Measurements from ENCODE around the gene MYO10. TPM values are rescaled to one million over a fixed set of nuclear protein-coding genes. Genes with fewer than 3 reads are reported as not detected.

MYO10 gene
- total RNA-seq, 1 experiment from 2014 or later, result 202 TPM

- Histone ChIP-seq H3K4me1 (ENCODE audit: insufficient read depth, low read length, poor library complexity, severe bottlenecking) (peaks cover 31% of the 10 kb centered on the region), H3K36me3 (ENCODE audit: insufficient read depth, low read length, poor library complexity, severe bottlenecking) (peaks cover 52% of the 10 kb centered on the region), H3K4me3 (ENCODE audit: low read depth, low read length, poor library complexity, severe bottlenecking) (no peak overlapping the region), H3K27me3 (replicated peaks; ENCODE audit: insufficient read depth, low read depth, low read length, poor library complexity) (no peaks in the 10 kb centered on the region), H3K9me3 (ENCODE audit: low read depth, low read length, poor library complexity, severe bottlenecking) (no peaks in the 10 kb centered on the region), H3K27ac (ENCODE audit: low read depth, low read length, poor library complexity, severe bottlenecking) (peak overlapping the region; percentile 82)
- TF ChIP-seq CTCF (conservative IDR thresholded peaks at IDR 0.05; ENCODE audit: low read depth, low read length) (no peak), EZH2 (IDR thresholded peaks at IDR 0.05; ENCODE audit: borderline replicate concordance, low read depth, low read length, poor library complexity, severe bottlenecking) (no peak)
- no peak for DNase-seq (ENCODE audit: low spot score)
- ChIA-PET POLR2A (ENCODE audit: low non-redundant PET) (no interaction called here), CTCF (no interaction called here)
- TSS peak; percentile 2 for BruUV-seq (replicated peaks)
- intact Hi-C loops (cut with micrococcal nuclease; ENCODE audit: unreplicated experiment), result no loop called here
Observed at GRCh38 chr5:16735101-16736060, 200.7 kb downstream of the MYO10 start.

GRCh38 chr5:16733331-16734006 is 202.6 kb downstream of the MYO10 start:
- ChIA-PET POLR2A (ENCODE audit: low non-redundant PET) (interaction anchor here (0.6 kb wide), 2 partner anchors 458 to 1973 kb away, joined by 4 read pairs; no protein-coding TSS in a partner anchor), CTCF (no interaction called here)
- no TSS peak for BruUV-seq (replicated peaks)
- DNase-seq (ENCODE audit: low spot score), result no peak
- Histone ChIP-seq H3K4me1 (ENCODE audit: insufficient read depth, low read length, poor library complexity, severe bottlenecking) (peaks cover 31% of the 10 kb centered on the region), H3K4me3 (ENCODE audit: low read depth, low read length, poor library complexity, severe bottlenecking) (no peak overlapping the region), H3K27me3 (replicated peaks; ENCODE audit: insufficient read depth, low read depth, low read length, poor library complexity) (no peaks in the 10 kb centered on the region), H3K36me3 (ENCODE audit: insufficient read depth, low read length, poor library complexity, severe bottlenecking) (peaks cover 45% of the 10 kb centered on the region), H3K27ac (ENCODE audit: low read depth, low read length, poor library complexity, severe bottlenecking) (no peak overlapping the region), H3K9me3 (ENCODE audit: low read depth, low read length, poor library complexity, severe bottlenecking) (no peaks in the 10 kb centered on the region)
- TF ChIP-seq CTCF (conservative IDR thresholded peaks at IDR 0.05; ENCODE audit: low read depth, low read length) (no peak), EZH2 (IDR thresholded peaks at IDR 0.05; ENCODE audit: borderline replicate concordance, low read depth, low read length, poor library complexity, severe bottlenecking) (no peak)
- intact Hi-C loops (cut with micrococcal nuclease; ENCODE audit: unreplicated experiment), result no loop called here

- TF ChIP-seq CTCF (conservative IDR thresholded peaks at IDR 0.05; ENCODE audit: low read depth, low read length) (no peak), EZH2 (IDR thresholded peaks at IDR 0.05; ENCODE audit: borderline replicate concordance, low read depth, low read length, poor library complexity, severe bottlenecking) (no peak)
- no peaks in the 10 kb centered on the region for H3K27me3 ChIP-seq (replicated peaks; ENCODE audit: insufficient read depth, low read depth, low read length, poor library complexity)
- POLR2A ChIA-PET (ENCODE audit: low non-redundant PET), result no interaction called here
- intact Hi-C loops (cut with micrococcal nuclease; ENCODE audit: unreplicated experiment), result no loop called here
- no peak overlapping the region for H3K4me3 ChIP-seq (ENCODE audit: low read depth, low read length, poor library complexity, severe bottlenecking)
- BruUV-seq (replicated peaks), result no TSS peak
- H3K36me3 ChIP-seq (ENCODE audit: insufficient read depth, low read length, poor library complexity, severe bottlenecking), result peaks cover 45% of the 10 kb centered on the region
- DNase-seq (ENCODE audit: low spot score), result no peak
- H3K27ac ChIP-seq (ENCODE audit: low read depth, low read length, poor library complexity, severe bottlenecking), result no peak overlapping the region
- H3K9me3 ChIP-seq (ENCODE audit: low read depth, low read length, poor library complexity, severe bottlenecking), result no peaks in the 10 kb centered on the region
- CTCF ChIA-PET, result no interaction called here
- peaks cover 26% of the 10 kb centered on the region for H3K4me1 ChIP-seq (ENCODE audit: insufficient read depth, low read length, poor library complexity, severe bottlenecking)
Observed at GRCh38 chr5:16732356-16732755, 203.7 kb downstream of the MYO10 start.

All from A673 (cell line).